Forelimb muscle (tissue), 1 donor: Measurements from ENCODE around the gene ZNF81. TPM values are rescaled to one million over a fixed set of nuclear protein-coding genes. Genes with fewer than 3 reads are reported as not detected.
"Not testable (repeated sequence)": the region's sequence is repeated elsewhere in the genome, so short reads cannot be mapped to it uniquely, and the experiment has no call there.

Experiments
- DNase-seq: peaks from one replicate; pipeline ENCODE4 v3.0.0-alpha.2; 2013; ENCODE audit warnings: low read depth
- polyA plus RNA-seq: library from polyadenylated mRNA; unstranded; fragments of 120-200 nt; gene quantifications from one replicate; pipeline ENCODE4 v1.2.1, GENCODE V29; 2013; ENCODE audit not compliant: insufficient read length

ZNF81 gene
- polyA plus RNA-seq, 1 donor, result 4.2 TPM

GRCh38 chrX:47843363-47843762 is 6.7 kb downstream of the ZNF81 start:
- no peak for DNase-seq

- DNase-seq, result no peak
These were observed 7.4 kb downstream of the ZNF81 start for GRCh38 chrX:47844117-47844516.

GRCh38 chrX:47846040-47846439 is 9.3 kb downstream of the ZNF81 start:
- DNase-seq, result no peak

- no peak for DNase-seq
These were observed 13.1 kb downstream of the ZNF81 start for GRCh38 chrX:47849778-47850177.

- not testable (repeated sequence) for DNase-seq
These were observed 13.7 kb downstream of the ZNF81 start for GRCh38 chrX:47850389-47850788.

- DNase-seq, result no peak
These were observed 14.2 kb downstream of the ZNF81 start for GRCh38 chrX:47850901-47851300.

GRCh38 chrX:47854474-47854873 is 17.8 kb downstream of the ZNF81 start:
- DNase-seq, result no peak

- no peak for DNase-seq
These were observed 23.0 kb downstream of the ZNF81 start for GRCh38 chrX:47859686-47860085.

- DNase-seq, result no peak
These were observed 26.0 kb downstream of the ZNF81 start for GRCh38 chrX:47862680-47863079.

- DNase-seq, result no peak
These were observed 26.5 kb downstream of the ZNF81 start for GRCh38 chrX:47863187-47863586.

GRCh38 chrX:47864300-47864699 is 27.6 kb downstream of the ZNF81 start:
- no peak for DNase-seq

GRCh38 chrX:47864785-47865184 is 28.1 kb downstream of the ZNF81 start:
- no peak for DNase-seq

GRCh38 chrX:47873123-47873522 is 36.4 kb downstream of the ZNF81 start:
- no peak for DNase-seq

GRCh38 chrX:47877327-47877726 is 40.6 kb downstream of the ZNF81 start:
- DNase-seq, result no peak

- no peak for DNase-seq
These were observed 41.5 kb downstream of the ZNF81 start for GRCh38 chrX:47878198-47878597.

- no peak for DNase-seq
These were observed 42.8 kb downstream of the ZNF81 start for GRCh38 chrX:47879463-47879862.

GRCh38 chrX:47880927-47881326 is 44.2 kb downstream of the ZNF81 start:
- DNase-seq, result no peak

GRCh38 chrX:47885501-47885900 is 48.8 kb downstream of the ZNF81 start:
- DNase-seq, result no peak

GRCh38 chrX:47898024-47898423 is 61.3 kb downstream of the ZNF81 start:
- DNase-seq, result no peak

GRCh38 chrX:47900833-47901232 is 64.1 kb downstream of the ZNF81 start:
- no peak for DNase-seq

GRCh38 chrX:47902161-47902560 is 65.5 kb downstream of the ZNF81 start:
- DNase-seq, result no peak

GRCh38 chrX:47915886-47916493 is 79.3 kb downstream of the ZNF81 start:
- DNase-seq, result no peak

GRCh38 chrX:47918274-47918673 is 81.6 kb downstream of the ZNF81 start:
- no peak for DNase-seq

- DNase-seq, result no peak
These were observed 90.5 kb downstream of the ZNF81 start for GRCh38 chrX:47927212-47927611.
